GM19193 (cell line): ENCODE data around the gene FOXP1.

Experiments used
- POLR2A ChIP-seq: IDR thresholded peaks from 4 replicates; pipeline ENCODE4 v1.6.1; 2011; ENCODE audit not compliant: insufficient read depth, insufficient read length; ENCODE audit errors: extremely low read depth

Gene FOXP1

DNA sequence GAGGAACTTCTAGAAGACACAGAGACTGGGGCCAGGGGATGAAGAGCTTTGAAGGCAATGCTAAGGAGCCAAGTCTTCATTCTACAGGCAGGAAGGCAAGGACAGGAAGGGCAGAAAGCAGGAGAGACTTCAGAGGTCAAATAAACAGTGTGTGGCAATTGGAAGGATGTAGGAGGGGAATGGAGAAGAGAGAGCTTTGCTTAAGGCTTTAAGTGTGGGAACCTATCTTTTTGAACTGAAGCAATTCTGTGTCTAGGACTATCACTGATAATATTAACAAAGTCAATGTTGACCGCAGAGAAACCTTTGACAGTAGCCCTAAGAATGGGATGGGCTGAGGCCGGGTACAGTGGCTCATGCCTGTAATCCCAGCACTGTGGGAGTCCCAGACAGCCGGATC, 325.0 kb downstream of the FOXP1 start:
- TF ChIP-seq POLR2A: no peak

DNA sequence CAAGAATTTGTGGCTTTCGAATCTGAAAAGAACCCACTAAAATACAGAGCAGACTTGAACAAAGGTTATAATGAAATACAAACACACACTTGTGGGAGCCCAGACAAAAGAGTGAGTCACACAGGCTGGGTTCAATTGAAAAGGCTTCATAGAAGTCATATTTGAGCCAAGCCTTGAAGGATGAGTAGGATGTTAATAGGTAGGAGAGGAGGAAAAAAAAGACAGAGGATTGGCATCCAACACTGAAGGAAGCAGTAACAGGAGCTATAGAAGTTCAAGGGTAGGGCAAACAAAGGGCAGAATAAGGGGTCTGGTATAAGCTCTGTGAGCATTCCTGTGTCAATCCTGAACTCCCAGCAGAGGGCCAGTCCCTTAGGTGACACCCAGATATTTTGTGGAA, 325.4 kb downstream of the FOXP1 start:
- TF ChIP-seq POLR2A: no peak

DNA sequence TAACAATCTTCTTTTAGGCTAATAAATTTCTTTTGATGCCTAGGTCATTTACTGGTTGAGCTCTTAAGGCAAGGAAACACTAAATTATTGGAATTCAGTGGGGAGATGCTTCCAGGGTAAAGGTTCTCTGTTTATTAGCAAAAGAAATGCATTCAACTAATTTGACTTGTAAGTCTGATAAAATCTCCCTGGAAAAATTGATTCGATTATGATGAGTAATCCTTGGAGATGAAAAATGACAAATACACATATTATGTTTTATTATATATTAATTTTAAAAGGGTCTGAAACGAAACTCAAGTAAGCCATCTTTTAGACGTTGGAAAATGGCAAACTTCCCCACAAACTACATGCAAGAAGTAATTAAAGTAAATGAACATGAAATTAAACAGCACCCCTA, 328.0 kb downstream of the FOXP1 start:
- TF ChIP-seq POLR2A: no peak

- TF ChIP-seq POLR2A: no peak
Observed at GRCh38 chr3:71254281-71255057, 329.1 kb downstream of the FOXP1 start.

DNA sequence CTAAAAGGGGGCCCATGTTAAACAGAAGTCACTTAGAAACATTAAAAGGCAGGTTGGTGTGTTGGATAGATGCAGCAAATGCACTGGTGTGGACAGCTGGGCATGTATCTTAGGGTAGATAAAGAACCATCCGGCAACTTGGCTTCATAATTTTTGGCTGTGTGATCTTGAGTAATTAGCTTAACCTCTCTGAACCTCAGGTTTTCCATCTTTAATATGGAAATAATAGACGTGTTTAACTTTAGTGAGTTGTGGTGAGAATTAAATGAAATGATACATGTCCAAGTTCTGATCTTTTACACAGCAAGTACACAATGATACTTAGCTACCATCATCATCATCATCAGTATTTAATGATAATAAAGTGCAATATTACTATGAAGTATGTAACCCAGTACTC, 330.4 kb downstream of the FOXP1 start:
- TF ChIP-seq POLR2A: no peak

DNA sequence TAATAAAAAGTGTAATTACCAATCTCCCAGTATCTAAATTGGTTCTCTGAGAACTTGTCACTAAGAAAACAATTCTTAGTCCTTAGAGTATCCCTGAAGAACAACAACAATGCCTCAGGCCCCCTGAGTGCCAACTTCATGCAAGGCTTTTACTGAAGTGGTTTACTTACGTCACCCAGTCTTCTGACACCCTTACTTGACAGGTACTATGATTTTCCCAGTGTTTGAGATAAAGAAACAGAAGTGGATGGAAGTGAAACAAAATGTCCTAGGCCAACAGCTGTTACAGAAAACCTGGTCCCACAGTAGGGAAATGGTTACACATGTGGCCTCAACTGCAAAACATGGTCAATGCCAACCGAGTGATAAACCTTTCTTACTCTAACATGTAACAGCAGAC, 331.1 kb downstream of the FOXP1 start:
- TF ChIP-seq POLR2A: no peak

- TF ChIP-seq POLR2A: no peak
Observed at GRCh38 chr3:71251156-71251775, 332.3 kb downstream of the FOXP1 start.

DNA sequence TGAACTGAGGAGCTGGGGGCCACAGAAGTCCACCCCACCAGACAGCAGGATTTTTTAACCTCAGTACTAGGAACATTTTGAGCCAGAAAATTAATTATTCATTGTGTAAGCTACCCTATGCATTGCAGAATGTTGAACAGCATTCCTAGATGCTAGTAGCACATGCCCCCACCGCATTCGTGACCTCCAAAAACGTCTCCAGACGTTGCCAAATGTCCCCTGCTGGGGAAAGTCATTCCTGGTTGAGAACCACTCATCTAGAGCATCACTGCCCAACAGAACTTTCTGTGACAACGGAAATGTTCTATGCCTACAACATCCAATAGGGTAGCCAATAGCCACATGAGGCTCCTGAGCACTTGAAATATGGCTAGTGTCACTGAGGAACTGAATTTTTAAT, 333.5 kb downstream of the FOXP1 start:
- TF ChIP-seq POLR2A: no peak

DNA sequence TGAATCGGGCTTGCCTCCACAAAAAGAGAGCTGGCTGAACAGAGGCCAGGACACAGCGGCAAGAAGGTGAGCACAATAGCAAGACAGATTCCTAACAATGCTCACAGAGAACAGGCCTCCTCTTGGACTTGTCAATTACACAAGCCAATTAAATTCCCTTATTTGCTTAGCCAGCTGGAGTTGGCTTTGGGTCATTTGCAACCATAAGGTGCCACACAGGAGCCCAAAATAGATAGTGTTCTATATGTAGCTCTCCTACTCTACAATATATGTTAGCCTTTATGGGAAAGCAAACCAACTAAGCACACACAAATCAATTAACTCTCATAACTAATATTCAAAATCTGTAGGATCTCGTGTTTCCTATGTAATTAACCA, 335.6 kb downstream of the FOXP1 start:
- no peak for TF ChIP-seq POLR2A

- no peak for TF ChIP-seq POLR2A
Observed at GRCh38 chr3:71247221-71247957, 336.1 kb downstream of the FOXP1 start.

GRCh38 chr3:71245971-71246880, 337.3 kb downstream of the FOXP1 start:
- TF ChIP-seq POLR2A: no peak

DNA sequence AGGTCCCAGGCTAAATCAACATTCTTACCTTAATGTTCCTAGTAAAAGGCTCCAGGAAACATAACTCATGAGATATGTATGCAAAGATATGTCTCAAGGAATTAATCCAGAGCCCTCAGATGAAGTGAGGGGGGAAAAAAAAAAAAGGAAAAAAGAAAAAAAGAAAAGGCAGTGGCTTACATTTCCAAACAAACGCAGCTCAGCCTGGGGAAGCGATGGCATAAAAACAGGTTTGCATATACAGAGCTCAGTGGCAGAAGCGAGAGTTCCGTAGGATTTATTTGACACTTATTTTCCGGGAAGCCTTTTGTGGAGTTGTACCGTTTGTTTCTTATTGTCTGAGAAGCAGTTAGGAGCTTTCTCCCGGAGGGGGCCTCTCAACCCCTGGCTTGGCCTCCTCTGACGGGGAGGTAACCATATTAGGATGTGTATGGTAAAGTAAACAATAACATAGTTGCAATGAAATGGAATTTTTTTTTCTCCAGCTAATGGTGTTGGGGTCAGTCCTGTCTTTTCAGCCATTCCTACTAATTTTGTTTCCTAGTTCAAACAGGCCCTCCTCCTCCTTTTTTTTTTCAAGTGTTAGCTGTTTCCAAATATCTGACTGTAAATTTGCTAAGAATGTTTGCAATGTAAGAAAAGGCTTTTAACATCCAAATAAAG, 338.6 kb downstream of the FOXP1 start:
- no peak for TF ChIP-seq POLR2A

DNA sequence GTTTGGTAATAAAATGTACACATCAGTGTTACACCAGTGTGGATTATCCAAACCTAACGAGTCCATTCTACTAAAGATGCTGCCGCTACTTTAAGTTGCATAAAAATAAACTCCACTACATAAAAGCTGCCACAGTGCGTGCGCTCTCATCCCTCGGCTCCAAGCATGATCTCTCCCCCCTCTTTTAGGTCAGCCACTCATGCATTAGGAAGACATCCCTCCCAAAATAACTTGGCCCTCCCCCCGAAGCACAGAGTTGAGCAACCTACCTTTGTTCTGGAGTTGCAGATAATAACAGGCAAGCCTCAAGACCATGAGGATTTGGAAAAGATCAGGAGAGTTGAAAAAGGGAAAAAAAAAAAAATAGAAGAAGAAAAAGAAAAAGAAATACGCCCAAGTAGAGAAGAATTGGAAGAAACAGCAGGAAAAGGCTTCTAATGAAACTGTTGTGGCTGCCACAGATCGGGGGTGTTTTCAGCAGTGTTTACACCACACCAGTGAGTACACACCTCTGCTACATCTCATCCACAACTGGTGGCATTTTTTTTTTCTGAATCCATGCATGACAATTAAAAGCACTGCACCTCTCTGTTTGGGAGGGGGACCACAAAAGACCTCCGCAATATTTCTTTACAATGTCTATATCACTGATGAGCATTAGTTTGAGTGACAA, 339.2 kb downstream of the FOXP1 start:
- no peak for TF ChIP-seq POLR2A

DNA sequence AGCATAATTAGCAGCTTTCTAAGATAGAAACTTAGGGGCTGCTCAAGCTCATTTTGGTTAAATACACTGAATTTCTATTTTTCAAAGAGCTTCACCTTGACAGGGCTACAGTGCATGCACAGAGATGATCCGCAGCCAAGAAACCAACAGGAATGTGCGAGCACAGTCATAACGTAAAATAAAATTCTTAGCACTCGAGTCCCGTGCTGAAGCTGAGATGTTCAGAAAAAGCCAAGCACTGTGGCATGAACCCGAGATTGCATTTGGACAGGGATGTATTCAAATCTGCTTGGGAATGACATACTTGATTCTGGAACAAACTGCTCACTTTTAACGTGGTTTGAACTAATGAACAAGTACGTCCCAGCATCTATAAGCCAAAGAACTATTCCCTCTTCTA, 340.3 kb downstream of the FOXP1 start:
- TF ChIP-seq POLR2A: no peak
